HG03060 (cell line): ENCODE measurements around the gene ANAPC5.
"Not testable (repeated sequence)": the region's sequence is repeated elsewhere in the genome, so short reads cannot be mapped to it uniquely, and the experiment has no call there.

Experiments used
- ATAC-seq: cut with Tn5 transposase; IDR thresholded peaks from one replicate; pipeline ENCODE4 v1.9.1; 2021; ENCODE audit warnings: low read depth, moderate number of reproducible peaks; ENCODE audit not compliant: unreplicated experiment

Gene ANAPC5

GRCh38 chr12:121288986-121289385 is 63.2 kb downstream of the ANAPC5 start:
- ATAC-seq: no peak

- no peak for ATAC-seq
Observed at GRCh38 chr12:121288158-121288845, 63.9 kb downstream of the ANAPC5 start.

- ATAC-seq: no peak
Observed at GRCh38 chr12:121287267-121287954, 64.8 kb downstream of the ANAPC5 start.

- ATAC-seq: no peak
Observed at GRCh38 chr12:121285856-121286255, 66.4 kb downstream of the ANAPC5 start.

GRCh38 chr12:121284551-121285390 is 67.4 kb downstream of the ANAPC5 start:
- ATAC-seq: no peak

- ATAC-seq: no peak
Observed at GRCh38 chr12:121283841-121284240, 68.4 kb downstream of the ANAPC5 start.

GRCh38 chr12:121283388-121283787 is 68.8 kb downstream of the ANAPC5 start:
- ATAC-seq: no peak

GRCh38 chr12:121282910-121283309 is 69.3 kb downstream of the ANAPC5 start:
- ATAC-seq: not testable (repeated sequence)

- no peak for ATAC-seq
Observed at GRCh38 chr12:121282072-121282742, 70.0 kb downstream of the ANAPC5 start.

GRCh38 chr12:121281116-121281515 is 71.1 kb downstream of the ANAPC5 start:
- not testable (repeated sequence) for ATAC-seq

- not testable (repeated sequence) for ATAC-seq
Observed at GRCh38 chr12:121280531-121280930, 71.7 kb downstream of the ANAPC5 start.

GRCh38 chr12:121279507-121279915 is 72.7 kb downstream of the ANAPC5 start:
- ATAC-seq: no peak

- no peak for ATAC-seq
Observed at GRCh38 chr12:121279071-121279375, 73.2 kb downstream of the ANAPC5 start.

GRCh38 chr12:121278169-121279070 is 73.8 kb downstream of the ANAPC5 start:
- no peak for ATAC-seq

- ATAC-seq: no peak
Observed at GRCh38 chr12:121277374-121277759, 74.8 kb downstream of the ANAPC5 start.

- no peak for ATAC-seq
Observed at GRCh38 chr12:121274036-121274763, 78.0 kb downstream of the ANAPC5 start.

- no peak for ATAC-seq
Observed at GRCh38 chr12:121273364-121273896, 78.8 kb downstream of the ANAPC5 start.

GRCh38 chr12:121267822-121268221 is 84.4 kb downstream of the ANAPC5 start:
- ATAC-seq: no peak

- no peak for ATAC-seq
Observed at GRCh38 chr12:121264951-121265515, 87.2 kb downstream of the ANAPC5 start.
